IPS-20b (cell line): ENCODE measurements around the gene ZNF423.

ENCODE experiments used
- H3K27ac ChIP-seq: one replicate; pipeline ENCODE4 v1.5.1; 2013; ENCODE audit warnings: low read length
- H3K27me3 ChIP-seq: 2 replicates; pipeline ENCODE4 v1.6.1; 2013; ENCODE audit warnings: mild to moderate bottlenecking, low read length, inconsistent platforms; ENCODE audit not compliant: insufficient read depth
- H3K36me3 ChIP-seq: 2 replicates; pipeline ENCODE4 v1.6.1; 2013; ENCODE audit warnings: low read depth, mild to moderate bottlenecking, inconsistent platforms, low read length, moderate library complexity; ENCODE audit not compliant: insufficient read depth
- H3K4me1 ChIP-seq: 2 replicates; pipeline ENCODE4 v1.6.1; 2013; ENCODE audit warnings: mild to moderate bottlenecking, control low read depth, inconsistent platforms, low read length, moderate library complexity; ENCODE audit not compliant: insufficient read depth
- H3K4me3 ChIP-seq: 2 replicates; pipeline ENCODE4 v1.5.1; 2013; ENCODE audit warnings: mild to moderate bottlenecking, low read length, inconsistent platforms
- H3K9ac ChIP-seq: 2 replicates; pipeline ENCODE4 v1.6.1; 2013; ENCODE audit warnings: low read depth, mild to moderate bottlenecking, inconsistent platforms, low read length, moderate library complexity
- H3K9me3 ChIP-seq: 2 replicates; pipeline ENCODE4 v1.6.1; 2013; ENCODE audit warnings: mild to moderate bottlenecking, low read depth, low read length, inconsistent platforms; ENCODE audit not compliant: insufficient read depth

Gene ZNF423

DNA sequence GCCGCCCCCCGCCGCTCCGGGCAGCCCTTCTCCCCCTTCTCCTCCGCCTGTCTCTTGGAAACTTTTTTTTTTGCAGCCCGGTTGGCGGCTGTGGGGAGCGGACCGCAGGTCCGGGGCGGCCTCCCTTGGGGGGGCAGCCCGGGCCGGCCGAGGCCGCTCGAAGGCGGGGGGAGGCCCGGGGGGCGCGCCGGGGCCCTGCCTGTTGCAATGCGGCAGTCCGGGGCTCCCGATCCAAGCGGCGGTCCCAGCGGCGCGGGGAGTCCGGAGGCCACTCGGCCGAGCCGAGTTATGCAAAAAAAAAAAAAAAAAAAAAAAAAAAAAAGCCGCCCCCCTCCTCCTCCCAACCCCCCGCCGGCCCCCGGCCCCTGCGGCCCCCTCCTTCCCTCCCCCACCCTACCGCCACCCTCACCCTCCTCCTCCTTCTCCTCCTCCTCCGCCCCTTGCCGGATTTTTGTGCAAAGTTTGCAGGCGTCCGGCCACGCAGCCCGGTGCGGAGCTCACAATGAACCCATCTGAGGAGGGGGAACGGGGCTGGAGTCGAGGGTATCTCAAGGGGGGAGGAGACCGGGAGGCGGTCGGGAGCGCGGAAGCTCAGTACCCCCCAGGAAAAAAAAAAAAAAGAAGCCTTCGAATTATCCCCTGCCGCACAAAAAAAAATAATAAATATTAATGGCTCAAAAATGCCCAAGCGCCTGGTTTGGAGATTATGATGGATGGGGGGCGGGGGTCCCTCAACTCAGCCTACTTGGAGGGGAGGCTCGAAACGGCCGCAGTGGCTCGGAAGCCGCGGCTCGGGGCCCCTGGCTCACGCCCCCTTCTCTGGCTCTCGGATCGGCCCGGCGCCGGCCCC, at the start of gene ZNF423:
Gene ZNF423, minus strand, starts transcription at position 291 of the 850 bp plus-strand sequence. CDS start 338 bp downstream, outside the sequence.
- peaks cover 32% of the 10 kb centered on the region for H3K27me3 ChIP-seq
- peaks cover 30% of the 10 kb centered on the region for H3K4me1 ChIP-seq
- peak within 1 kb of the TSS; percentile 49 for H3K27ac ChIP-seq
- H3K9me3 ChIP-seq, result no peaks in the 10 kb centered on the region
- H3K36me3 ChIP-seq, result no peaks in the 10 kb centered on the region
- peak within 1 kb of the TSS; percentile 80 for H3K4me3 ChIP-seq
- H3K9ac ChIP-seq, result peak within 1 kb of the TSS; percentile 83; the same call in 1 of the 2 replicates

DNA sequence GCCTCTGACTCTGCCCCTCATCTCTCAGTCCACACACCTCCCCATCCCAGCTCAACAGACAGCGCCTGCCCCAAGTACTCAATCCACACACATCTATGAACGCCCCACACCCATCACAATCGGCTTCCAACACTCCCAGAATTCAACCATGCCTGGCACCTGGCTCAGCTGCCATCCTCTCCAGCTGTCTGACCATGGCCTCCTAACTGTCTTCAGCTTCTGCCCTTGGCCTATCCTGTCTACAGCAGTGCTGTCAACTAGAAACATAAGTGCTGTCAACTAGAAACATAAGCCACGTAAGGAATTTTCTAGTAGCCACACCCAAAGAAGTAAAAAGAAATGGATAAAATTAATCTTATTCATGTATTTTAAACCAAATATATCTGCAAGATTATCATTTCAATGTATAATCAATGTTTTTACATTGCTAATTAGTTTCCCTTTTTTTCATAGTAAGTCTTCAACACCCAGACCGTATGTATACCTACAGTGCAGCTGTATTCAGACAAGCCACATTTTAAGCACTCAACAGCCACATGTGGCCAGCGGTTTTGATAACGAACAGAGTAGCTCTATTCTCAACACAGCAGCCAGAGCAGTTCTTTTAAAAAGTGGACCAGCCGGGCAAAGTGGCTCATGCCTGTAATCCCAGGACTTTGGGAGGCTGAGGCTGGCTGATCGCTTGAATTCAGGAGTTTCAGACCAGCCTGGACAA, 48.6 kb upstream of the ZNF423 start:
- Histone ChIP-seq H3K9me3 (no peaks in the 10 kb centered on the region), H3K27me3 (no peaks in the 10 kb centered on the region), H3K36me3 (no peaks in the 10 kb centered on the region), H3K4me1 (no peaks in the 10 kb centered on the region), H3K27ac (no peak overlapping the region), H3K4me3 (no peak overlapping the region), H3K9ac (no peak overlapping the region)

DNA sequence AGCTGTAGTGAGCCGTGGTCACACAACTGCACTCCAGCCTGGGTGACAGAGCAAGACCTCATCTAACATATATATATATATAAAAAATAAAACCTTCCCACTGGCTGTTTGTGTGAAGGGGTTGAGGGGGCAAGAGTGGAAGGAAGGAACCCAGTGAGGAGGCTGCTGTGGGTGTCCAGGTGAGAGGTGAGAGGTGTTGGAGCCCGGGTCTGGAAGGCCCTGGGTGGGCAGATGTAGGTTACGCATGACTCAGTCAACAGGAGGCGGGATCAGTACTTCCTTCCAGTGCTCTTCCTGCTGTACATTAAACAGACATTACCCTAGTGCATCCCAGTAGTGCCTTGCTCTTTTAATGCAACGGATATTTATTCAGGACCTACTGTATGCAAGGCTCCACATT, 47.0 kb upstream of the ZNF423 start:
- Histone ChIP-seq H3K4me3 (no peak overlapping the region), H3K27ac (no peak overlapping the region), H3K4me1 (no peaks in the 10 kb centered on the region), H3K9me3 (no peaks in the 10 kb centered on the region), H3K9ac (no peak overlapping the region), H3K27me3 (no peaks in the 10 kb centered on the region), H3K36me3 (no peaks in the 10 kb centered on the region)

GRCh38 chr16:49901711-49902110, 45.8 kb upstream of the ZNF423 start:
- H3K36me3 ChIP-seq, result no peaks in the 10 kb centered on the region

DNA sequence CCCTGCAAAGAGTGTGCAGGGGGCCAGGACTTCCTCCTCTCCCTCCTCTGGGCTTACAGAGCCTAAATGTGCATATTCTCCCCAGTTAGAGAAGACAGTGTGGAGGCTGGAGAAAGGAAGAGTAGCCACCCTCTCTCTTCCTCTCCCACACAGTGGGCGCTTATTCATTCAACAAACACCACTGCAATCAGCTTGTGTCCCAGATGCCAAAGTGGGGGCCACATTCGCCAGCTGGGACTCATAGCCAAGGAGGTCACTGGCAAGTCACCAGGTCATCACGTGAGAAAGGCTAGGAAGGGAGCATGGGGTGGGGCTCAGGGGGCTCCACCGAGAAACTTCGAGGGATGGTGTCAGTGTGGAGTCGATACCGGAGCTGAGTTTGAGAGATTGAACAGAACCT, 45.0 kb upstream of the ZNF423 start:
- H3K9ac ChIP-seq, result no peak overlapping the region

More at GRCh38 chr16:49901711-49902110, 45.8 kb upstream of the ZNF423 start:
- no peak overlapping the region for H3K4me3 ChIP-seq
- H3K9me3 ChIP-seq, result no peaks in the 10 kb centered on the region
- H3K9ac ChIP-seq, result no peak overlapping the region
- H3K27ac ChIP-seq, result no peak overlapping the region
- no peaks in the 10 kb centered on the region for H3K27me3 ChIP-seq
- H3K4me1 ChIP-seq, result no peaks in the 10 kb centered on the region

DNA sequence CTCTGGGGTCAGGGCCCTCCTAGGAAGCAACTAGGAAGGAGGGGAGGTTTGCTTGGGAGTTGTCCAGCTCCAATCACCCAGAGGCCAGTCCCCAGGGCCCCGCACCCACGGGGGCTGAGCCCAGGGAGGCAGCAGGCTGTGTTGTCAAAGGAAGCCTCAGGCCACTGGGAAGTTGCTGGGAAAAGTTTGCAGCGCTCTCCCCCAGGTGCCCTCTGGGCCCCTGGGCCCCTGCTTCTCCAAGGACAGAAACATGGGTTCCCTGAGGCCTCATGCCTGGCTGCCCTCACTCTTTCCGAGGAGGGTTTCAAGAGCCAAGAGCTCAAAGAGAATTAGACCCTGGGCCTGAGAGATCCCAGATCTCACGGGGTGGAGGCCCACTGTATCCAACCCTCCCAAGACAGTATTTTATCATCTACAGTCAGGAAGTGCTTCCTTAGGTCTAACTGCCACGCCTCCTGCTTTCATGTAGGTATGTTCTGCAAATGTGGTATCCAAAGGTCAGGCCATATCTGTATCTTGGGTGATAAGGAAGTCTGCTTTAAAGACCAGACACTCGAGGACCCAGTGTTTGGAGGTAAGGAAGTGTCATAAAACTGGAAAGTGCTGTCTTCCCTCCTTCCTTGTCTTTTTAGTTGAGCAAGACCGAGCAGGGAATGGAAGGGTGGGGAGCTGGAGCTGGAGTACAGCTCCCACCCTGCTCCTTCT, 44.2 kb upstream of the ZNF423 start:
- Histone ChIP-seq H3K4me1 (no peaks in the 10 kb centered on the region), H3K36me3 (no peaks in the 10 kb centered on the region), H3K27me3 (no peaks in the 10 kb centered on the region), H3K9me3 (no peaks in the 10 kb centered on the region), H3K9ac (no peak overlapping the region), H3K27ac (no peak overlapping the region), H3K4me3 (no peak overlapping the region)

More for the DNA sequence above, 45.0 kb upstream of the ZNF423 start:
- Histone ChIP-seq H3K4me1 (no peaks in the 10 kb centered on the region), H3K36me3 (no peaks in the 10 kb centered on the region), H3K27me3 (no peaks in the 10 kb centered on the region), H3K9me3 (no peaks in the 10 kb centered on the region), H3K27ac (no peak overlapping the region), H3K4me3 (no peak overlapping the region)

- Histone ChIP-seq H3K4me1 (no peaks in the 10 kb centered on the region), H3K9ac (no peak overlapping the region), H3K27me3 (no peaks in the 10 kb centered on the region), H3K9me3 (no peaks in the 10 kb centered on the region), H3K36me3 (no peaks in the 10 kb centered on the region), H3K4me3 (no peak overlapping the region), H3K27ac (no peak overlapping the region)
Measured at GRCh38 chr16:49896447-49896964, 40.6 kb upstream of the ZNF423 start.

GRCh38 chr16:49890876-49891275, 35.0 kb upstream of the ZNF423 start:
- no peaks in the 10 kb centered on the region for H3K36me3 ChIP-seq

DNA sequence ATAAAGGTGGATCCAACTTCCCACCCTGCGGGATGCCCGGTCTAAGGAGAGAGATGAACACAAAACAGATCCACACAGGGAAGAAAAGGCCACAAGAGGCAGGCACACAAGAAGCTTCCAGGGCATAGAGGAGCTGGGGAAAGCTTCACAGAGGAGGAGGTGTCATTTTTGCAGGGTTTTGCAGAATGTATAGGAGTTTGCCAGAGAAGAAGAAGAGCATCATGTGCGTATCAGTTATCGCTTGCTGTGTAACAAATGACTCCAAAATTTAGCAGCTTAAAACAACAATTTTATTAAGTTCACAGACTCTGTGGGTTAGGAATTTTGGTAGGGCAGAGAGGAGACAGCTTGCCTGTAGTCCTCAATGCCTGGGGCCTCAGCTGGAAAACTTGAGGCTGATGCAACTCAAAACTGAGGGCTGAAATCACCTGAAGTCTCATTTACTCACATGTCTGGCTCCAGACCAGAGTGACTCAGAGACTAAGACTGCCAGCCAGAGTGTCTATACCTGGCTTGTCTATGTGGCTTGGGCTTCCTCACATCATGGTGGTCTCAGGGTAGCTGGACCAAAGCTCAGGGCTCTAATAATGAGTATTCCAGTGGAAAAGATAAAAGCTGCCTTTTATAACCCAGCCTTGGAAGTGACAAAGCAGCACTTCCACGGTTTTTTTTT, 33.9 kb upstream of the ZNF423 start:
- Histone ChIP-seq H3K4me3 (no peak overlapping the region), H3K27me3 (no peaks in the 10 kb centered on the region), H3K9me3 (no peaks in the 10 kb centered on the region), H3K36me3 (no peaks in the 10 kb centered on the region), H3K9ac (no peak overlapping the region), H3K4me1 (no peaks in the 10 kb centered on the region), H3K27ac (no peak overlapping the region)

More at GRCh38 chr16:49890876-49891275, 35.0 kb upstream of the ZNF423 start:
- Histone ChIP-seq H3K9ac (no peak overlapping the region), H3K4me3 (no peak overlapping the region), H3K9me3 (no peaks in the 10 kb centered on the region), H3K4me1 (no peaks in the 10 kb centered on the region), H3K27me3 (no peaks in the 10 kb centered on the region), H3K27ac (no peak overlapping the region)

DNA sequence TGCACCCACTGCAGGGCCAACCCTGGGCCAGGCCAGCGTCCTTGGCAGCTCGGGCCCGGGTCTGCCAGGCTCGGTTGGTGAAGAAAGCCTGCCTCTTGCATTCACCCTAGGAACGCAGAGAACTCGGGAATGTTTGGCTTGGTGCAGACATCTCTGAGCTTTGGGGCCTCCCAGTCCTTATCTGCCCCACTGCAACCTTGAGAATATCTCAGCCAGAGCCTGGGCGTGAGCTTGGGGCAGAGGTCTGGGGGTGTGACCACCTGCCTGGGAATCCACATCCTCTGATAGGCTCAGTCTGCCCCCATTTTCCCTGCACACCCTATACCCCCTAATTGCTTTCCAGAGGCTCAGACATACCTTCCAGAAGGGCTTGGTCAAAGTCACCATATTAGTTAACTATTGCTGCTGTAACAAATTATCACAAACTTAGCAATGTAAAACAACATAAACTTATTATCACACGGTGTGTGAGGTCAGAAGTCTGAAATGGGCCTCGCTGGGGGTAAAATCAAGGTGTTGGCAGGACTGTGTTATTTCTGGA, 30.7 kb upstream of the ZNF423 start:
- no peak overlapping the region for H3K4me3 ChIP-seq
- no peaks in the 10 kb centered on the region for H3K36me3 ChIP-seq
- no peak overlapping the region for H3K27ac ChIP-seq
- H3K9ac ChIP-seq, result no peak overlapping the region
- no peaks in the 10 kb centered on the region for H3K9me3 ChIP-seq
- peaks cover 4% of the 10 kb centered on the region; the same call in 1 of the 2 replicates for H3K4me1 ChIP-seq
- no peaks in the 10 kb centered on the region for H3K27me3 ChIP-seq
